Activated CD4-positive, alpha-beta T cell treated with anti-CD3 and anti-CD28 coated beads for 48 hours (primary cell): Measurements from ENCODE around the gene ACP1.

ENCODE experiments used
- DNase-seq: peaks from one replicate; pipeline ENCODE4 v3.0.0-alpha.2; 2020

ACP1 gene

GRCh38 chr2:264493-265468, at the start of gene ACP1:
TSS of gene ACP1 (plus strand) at chr2:264947. CDS start at chr2:264965, 18 bp downstream.
- peak; percentile 95 for DNase-seq

GRCh38 chr2:216068-216467, 48.7 kb upstream of the ACP1 start:
- DNase-seq, result no peak

GRCh38 chr2:223451-223850, 41.3 kb upstream of the ACP1 start:
- DNase-seq, result no peak

GRCh38 chr2:223971-224760, 40.6 kb upstream of the ACP1 start:
- DNase-seq, result no peak

GRCh38 chr2:228115-228514, 36.6 kb upstream of the ACP1 start:
- no peak for DNase-seq

GRCh38 chr2:228518-229278, 36.0 kb upstream of the ACP1 start:
- no peak for DNase-seq

- DNase-seq, result no peak
Measured at GRCh38 chr2:231521-232185, 33.1 kb upstream of the ACP1 start.

GRCh38 chr2:233030-233429, 31.7 kb upstream of the ACP1 start:
- no peak for DNase-seq

GRCh38 chr2:234421-234820, 30.3 kb upstream of the ACP1 start:
- DNase-seq, result no peak

- no peak for DNase-seq
Measured at GRCh38 chr2:236993-237539, 27.7 kb upstream of the ACP1 start.

GRCh38 chr2:237878-238277, 26.9 kb upstream of the ACP1 start:
- no peak for DNase-seq

- DNase-seq, result no peak
Measured at GRCh38 chr2:238431-238830, 26.3 kb upstream of the ACP1 start.

GRCh38 chr2:238869-239268, 25.9 kb upstream of the ACP1 start:
- no peak for DNase-seq

GRCh38 chr2:244547-244946, 20.2 kb upstream of the ACP1 start:
- DNase-seq, result no peak

- DNase-seq, result peak; percentile 18
Measured at GRCh38 chr2:246489-247144, 18.1 kb upstream of the ACP1 start.

GRCh38 chr2:248724-249123, 16.0 kb upstream of the ACP1 start:
- no peak for DNase-seq

- DNase-seq, result no peak
Measured at GRCh38 chr2:249538-250042, 15.2 kb upstream of the ACP1 start.

- DNase-seq, result no peak
Measured at GRCh38 chr2:252001-252602, 12.6 kb upstream of the ACP1 start.

GRCh38 chr2:253202-253638, 11.5 kb upstream of the ACP1 start:
- DNase-seq, result no peak

GRCh38 chr2:254241-254640, 10.5 kb upstream of the ACP1 start:
- DNase-seq, result no peak

- DNase-seq, result no peak
Measured at GRCh38 chr2:255195-255594, 9.6 kb upstream of the ACP1 start.
